ENCODE data around the gene PSKH1.
"Not testable (repeated sequence)": the region's sequence is repeated elsewhere in the genome, so short reads cannot be mapped to it uniquely, and the experiment has no call there.

The PSKH1 gene

DNA sequence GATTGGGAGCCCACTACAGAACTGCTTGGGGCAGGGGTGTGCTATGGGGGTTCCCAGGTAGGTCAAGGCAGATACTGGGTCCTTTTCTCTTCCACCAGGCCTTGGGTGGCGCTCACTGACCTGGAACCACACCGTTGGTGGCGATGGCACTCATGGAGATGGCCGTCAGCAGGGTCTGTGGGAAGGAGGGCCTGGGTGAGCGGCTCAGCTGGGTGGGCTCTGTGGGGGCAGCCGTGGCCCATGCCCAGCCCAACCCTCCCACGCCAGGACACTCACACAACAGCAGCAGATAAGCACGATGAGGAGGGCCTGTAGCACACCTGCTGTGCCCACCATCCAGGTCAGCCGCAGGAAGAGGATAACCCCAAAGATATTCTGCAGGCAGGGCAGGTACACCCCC is 64.6 kb downstream of the PSKH1 start:
- DNase-seq (ENCODE audit: low read depth in 1 of 2, low spot score in 1 of 2): no peak

DNA sequence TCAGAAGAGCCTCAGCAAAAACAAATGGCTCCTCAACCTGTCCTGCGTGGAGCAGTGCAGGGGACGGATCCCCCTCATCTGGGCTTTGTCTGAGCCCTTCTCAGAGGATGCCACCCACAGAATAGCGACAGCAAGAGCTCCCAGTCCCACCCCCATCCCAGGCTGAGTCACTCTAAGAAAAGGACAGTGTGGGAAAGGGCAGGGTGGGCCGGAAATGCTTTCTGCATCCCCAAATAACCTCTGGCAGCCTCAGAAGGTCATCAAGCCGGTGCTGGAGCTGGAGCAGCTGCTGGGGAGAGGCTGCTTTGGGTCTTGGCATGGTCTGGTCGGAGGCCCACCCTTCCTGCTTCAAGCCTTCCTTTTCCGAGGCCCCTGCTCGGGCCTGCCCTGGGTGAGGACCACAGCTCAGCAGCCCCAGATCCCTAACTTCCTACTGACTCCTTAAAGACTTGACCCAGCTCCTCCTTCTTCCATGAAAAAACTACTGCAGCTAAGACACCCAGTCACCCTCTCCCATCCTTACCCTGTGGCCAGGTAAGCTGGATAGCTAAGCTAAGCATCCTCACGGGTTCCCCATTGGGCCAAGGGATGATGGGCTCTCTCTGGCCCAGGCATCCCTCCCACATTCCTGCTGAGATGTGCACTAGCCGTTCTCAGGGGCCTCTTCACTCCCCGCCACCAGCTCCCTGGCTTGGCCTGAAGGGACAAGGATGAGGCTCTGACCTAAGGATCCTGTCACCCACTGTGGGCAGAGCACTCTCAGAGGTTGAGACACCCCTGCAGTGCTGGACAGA is 66.7 kb downstream of the PSKH1 start:
- no peak for DNase-seq (ENCODE audit: low read depth in 1 of 2, low spot score in 1 of 2)

DNA sequence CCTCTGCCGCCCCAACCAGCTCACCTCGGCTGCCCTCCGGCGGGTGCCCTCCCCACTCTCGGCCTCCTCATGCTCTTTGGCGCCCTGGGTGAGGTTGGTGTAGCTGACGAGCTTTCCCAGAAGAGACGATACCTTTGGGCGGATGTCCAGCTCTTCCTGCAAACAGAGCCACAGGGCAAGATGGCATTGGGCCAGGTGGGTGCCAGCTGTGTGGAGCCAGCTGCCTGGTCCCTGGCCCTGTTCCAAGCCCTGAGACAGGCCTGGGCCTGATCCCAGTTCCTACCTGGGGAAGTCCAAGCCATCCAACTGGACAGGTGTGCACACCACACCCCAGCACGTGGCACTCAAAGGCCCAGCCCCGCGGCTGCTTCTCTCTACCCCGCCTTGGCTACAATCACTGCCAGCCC is 68.5 kb downstream of the PSKH1 start:
- no peak for DNase-seq (ENCODE audit: low read depth in 1 of 2, low spot score in 1 of 2)

DNA sequence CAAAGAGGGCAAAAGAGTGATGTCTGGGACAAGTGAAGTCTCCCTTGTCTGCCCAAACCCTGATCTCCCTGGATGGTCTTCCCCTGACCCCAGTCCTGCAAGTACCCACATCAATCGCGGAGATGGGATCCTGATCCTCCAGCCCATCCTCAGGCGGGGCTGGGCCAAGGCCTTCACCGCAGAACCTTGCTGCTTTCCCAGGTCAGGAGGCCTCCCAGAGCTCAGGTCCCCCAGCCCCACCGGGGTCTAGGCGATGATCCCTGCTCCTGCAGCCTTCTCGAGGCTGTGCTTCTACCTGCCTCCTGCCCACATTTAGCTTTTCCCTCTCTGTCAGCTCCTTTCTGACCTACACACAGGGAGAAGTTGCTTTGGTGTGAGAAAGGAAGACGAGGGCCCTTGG is 69.1 kb downstream of the PSKH1 start:
- DNase-seq (ENCODE audit: low read depth in 1 of 2, low spot score in 1 of 2): no peak

DNA sequence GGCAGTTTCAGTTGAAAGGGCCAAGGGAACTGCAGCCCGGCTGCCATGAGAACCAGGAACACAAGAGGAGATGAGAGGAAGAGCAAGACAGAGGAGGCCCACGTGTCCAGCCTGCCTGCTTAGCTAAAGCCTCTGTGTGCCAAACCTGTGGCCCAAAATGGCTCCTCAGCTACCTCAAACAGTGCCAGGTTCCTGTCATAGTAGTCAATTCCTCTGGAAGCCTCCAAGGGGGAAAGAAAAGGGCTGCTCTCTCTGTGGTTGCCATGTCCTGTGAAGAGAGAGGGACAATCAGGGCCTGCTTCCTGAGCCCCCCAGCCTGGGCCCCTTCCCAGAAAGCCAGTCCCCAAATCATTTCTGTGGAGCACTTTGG is 70.2 kb downstream of the PSKH1 start:
- no peak for DNase-seq (ENCODE audit: low read depth in 1 of 2, low spot score in 1 of 2)

DNA sequence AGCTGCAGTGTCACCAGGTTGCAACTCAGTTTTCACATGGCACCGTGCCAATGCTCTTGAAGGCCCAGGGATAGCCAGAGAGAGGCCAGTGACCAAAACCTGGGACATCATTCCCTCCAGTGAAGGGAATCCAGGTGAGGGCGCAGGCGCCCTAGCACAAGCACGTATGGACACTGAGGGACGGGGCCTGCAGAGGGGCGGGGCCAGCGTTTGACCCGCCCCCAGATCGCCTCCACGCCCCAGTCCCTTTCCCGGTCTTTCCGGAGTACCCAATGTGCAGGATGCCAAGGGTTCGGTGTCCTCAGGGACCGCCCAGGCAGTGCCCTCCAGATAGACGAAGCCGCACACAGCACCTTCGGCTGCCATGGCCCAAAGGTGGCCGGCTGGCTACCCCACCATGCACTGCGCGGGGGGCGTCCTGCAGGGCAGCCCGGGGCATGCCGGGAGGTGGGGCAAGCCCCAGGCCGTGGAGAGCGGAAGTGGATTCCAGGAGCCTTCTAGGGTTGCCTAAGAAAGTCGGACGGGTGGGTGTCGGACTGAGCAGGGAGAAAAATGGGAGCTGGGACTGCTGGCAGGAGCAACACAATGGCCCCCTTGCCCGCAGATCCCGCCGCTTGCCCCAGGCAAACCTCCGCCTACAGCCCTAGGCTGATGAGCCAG is 70.7 kb downstream of the PSKH1 start:
- DNase-seq (ENCODE audit: low read depth in 1 of 2, low spot score in 1 of 2): no peak

DNA sequence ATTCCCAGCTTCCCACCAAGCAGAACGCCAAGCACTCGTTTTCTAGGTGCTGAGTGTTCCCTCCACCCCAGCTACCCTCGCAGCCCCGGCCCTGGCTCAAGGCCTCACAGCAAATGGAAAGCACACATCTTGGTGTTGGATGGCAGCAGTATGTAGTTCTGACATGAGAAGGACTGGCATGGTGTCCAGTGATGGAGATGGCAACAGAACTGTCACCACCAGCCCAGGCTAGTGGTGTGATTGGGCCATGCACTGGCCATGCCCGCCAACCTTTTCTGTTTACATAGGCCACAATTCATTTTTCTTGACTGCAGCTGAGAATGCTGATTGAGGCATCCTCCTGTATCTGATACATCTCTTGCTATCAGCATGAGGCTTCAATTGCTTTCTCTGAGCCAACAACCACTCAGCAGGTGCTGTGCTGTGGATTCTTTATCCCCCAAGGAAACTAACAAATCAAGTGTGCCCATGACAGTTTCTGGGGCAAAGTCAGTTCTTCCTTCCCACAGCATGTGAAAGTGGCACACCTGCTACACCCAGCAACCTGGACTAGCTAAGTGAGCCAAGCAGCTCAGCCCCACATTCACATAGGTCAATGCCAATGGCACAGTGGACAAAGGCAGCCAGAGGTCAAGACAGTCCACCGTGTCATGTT is 71.5 kb downstream of the PSKH1 start:
- DNase-seq (ENCODE audit: low read depth in 1 of 2, low spot score in 1 of 2): no peak

DNA sequence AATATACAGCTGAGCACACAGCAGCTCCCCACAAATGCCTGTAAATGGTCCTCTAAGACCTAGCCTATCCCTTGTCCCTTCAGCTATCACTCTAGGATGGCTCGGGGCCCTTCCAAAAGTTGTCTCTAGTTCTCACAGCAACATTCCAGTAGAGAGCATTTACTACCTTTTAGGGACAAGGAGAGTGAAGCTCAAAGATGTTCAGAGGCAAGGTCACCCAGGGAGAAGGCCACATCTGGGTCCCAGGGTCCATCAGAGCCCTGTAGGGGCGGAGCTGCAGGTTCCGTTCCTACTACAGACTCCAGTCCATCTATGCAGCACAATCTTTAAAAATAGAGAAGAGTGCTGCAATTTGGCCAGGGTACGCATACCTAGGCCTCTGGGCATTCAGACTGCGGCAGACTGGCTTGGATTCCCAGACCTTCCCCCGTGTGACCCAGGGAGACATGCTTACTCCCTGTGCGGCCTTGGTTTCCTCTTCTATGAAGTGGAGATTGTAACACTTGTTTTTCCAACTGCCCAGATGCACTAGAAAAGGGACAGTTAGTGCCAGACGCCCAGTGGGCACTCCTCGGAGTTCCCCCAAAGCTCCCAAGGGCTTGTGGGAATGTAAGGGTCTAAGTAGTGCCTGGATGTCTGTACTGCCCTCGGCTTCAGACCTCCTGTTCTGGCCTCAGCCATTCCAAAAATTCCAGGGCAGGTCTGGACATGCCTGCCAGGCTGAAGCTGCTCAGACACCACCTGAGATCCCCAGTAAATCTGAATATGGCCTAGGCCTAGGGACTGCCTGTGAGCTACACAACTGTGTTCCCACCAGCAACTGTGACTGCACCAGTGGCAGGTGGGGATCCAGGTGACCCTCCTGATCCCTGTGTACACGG is 72.9 kb downstream of the PSKH1 start:
- DNase-seq (ENCODE audit: low read depth in 1 of 2, low spot score in 1 of 2): no peak

DNA sequence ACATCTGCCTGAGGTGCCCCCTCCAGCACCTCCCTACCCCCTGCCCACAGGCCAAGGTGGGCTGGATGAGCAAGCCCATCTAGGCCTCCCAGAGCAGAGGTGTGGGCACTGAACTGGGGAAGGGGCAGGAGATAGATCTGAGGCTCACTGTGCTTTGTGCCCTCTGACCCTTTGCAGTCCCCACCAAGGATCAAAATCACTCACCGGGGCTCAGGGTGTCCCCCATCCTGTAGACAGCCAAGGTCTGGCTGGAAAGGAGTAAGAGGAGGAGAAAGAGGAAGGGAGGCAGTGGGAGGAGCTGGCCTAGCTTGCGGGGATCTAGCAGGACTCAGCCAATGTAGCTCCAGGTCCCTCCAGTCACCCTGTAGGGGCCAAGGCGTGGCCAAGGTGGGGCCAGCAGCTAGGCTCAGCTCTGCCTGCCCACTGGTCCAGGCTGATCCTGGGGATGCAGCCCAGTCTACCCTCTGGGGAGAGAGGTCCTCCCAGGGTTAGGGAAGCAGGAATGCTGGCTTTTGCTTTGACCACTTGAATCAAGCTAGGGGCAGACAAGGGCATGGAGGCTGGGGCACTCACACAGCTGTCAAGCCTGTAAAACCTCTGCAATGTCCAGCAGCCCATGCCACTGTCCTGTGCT is 73.6 kb downstream of the PSKH1 start:
- no peak for DNase-seq (ENCODE audit: low read depth in 1 of 2, low spot score in 1 of 2)

DNA sequence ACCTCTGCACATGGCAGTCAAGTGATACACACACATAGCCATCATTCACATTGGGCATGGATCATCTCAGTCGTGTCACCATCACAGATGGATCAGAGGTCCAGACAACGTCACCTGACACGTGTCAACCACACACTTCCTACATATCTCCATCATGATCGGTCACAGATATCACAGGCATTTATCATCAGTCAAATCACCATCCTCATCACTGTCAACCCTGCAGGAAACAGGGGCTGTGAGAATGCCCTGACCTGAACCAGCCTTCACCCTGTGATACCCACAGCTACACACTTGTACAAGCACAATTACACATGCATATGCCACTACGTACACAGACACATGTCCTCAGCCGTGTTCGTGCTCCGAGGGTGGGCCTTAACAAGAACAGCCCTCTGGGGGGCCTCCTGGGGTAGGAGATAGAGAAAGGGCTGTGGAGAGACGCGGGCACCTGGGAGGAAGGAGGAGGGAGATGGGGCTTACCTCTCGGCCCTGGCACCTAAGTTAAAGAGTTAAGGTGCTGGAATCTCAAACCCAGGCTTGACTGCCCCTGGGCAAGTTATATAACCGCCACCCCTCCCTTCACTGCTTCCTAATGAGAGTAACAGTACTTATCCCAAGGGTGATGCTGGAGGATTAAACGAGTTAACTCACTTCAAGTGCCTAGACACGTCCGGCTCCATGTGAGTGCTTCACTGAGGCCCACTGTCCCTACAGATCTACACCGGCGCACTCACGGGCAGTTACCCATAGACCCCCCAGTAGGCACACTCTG is 74.3 kb downstream of the PSKH1 start:
- no peak for DNase-seq (ENCODE audit: low read depth in 1 of 2, low spot score in 1 of 2)

DNA sequence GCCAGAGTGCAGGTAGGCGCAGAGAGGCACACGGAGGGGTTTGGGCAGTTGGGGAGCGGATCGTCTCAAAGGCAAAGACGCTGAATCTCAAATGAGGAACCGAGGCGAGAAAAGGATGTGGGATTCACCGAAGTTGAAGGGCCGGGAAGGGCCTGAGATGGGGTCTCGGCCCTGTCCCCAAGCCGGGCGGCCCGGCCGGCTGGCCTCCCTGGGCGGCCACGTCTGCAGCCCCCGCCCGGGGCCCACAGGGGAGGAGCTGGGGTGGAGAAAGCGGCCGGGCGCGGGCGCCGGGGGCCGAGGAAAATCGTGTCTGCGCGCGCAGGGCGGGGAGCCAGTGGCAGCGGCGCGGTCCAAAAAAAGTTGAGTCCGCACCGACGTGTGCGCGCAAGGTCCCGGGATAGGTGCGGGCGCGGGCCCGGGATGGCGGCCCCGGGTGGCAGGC is 74.9 kb downstream of the PSKH1 start:
- no peak for DNase-seq (ENCODE audit: low read depth in 1 of 2, low spot score in 1 of 2)

DNA sequence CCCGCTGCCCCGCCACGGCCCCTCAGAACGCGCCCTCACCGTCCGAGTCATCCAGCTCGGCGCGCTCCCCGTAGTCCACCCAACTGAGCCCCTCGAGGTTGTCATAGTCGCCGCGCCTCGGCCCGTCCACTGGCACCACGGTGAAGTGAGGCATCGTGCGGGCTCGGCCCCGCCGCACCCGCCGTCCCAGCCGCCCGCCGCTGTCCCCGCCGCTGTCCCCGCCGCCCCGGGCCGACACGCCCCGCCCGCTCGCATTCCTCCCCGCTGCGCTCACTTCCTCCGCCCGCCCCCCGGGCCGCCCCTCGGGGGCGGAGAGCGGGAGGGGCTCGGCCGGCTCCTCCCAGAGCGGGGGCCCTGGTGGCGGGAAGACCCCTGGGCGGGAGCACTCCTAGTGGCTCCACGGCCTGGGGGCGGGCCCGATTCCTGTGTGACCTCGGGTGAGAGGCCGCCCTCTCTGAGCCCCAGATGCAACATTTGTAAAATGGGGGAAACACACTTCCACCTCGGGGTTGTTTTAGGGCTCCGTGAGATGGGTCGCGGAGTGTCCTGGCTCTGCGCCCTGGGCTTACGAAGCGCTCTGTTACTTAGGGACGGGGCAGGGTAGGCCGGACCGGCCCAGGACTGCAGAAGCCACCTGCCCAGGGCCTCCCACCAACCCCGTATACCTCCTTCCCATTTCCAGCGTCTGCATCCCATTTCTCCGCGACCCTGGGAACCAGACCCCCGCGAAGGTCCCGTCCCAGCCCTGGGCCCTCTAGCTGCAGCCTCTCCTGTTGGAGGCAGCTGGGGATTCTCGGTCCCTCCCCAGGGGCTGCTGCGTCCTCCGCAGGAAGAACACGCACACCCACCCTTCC is 75.6 kb downstream of the PSKH1 start, which contains the start of gene SLC12A4:
Gene SLC12A4, minus strand, starts transcription at position 238 of the 854 bp plus-strand sequence. Its CDS starts 84 bp downstream, at position 154.
- peak; percentile 68 to 79 for DNase-seq (ENCODE audit: low read depth in 1 of 2, low spot score in 1 of 2)

DNA sequence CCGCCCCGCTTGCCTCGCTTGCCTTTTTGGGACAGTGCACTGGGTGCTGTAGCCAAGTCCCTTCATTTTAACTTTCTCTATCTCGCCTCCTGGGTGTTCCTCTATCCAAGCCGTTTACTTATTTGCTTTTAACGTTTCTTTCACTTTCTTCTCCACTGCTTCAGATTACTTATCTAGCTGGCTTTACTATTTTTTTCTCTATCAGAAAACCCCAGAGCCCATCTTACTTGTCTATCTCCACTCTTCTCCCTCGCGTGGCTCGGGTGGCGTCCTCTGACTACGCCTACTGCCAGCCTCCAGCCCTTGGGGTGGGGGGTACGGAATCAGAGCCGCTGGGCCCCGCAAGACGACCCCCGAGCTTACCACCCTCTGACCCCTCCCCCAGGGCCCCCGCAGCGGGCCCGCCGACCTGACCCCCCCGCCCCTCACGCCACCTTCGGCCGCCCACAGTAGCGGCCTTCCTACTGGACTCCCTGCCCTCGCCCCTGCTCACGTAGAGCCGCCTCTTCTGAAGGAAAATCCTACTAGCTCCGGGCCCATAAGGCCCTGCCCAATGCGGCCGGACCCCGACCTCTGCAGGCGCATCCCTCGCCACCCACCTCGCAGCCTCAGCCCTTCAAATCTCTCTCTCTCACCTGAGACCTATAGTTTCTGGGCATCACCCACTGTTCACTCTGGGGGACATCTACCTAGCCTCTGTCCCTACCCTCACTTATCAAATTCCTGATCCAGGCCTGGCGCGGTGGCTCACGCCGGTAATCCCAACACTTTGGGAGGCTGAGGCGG is 76.4 kb downstream of the PSKH1 start:
- no peak for DNase-seq (ENCODE audit: low read depth in 1 of 2, low spot score in 1 of 2)

DNA sequence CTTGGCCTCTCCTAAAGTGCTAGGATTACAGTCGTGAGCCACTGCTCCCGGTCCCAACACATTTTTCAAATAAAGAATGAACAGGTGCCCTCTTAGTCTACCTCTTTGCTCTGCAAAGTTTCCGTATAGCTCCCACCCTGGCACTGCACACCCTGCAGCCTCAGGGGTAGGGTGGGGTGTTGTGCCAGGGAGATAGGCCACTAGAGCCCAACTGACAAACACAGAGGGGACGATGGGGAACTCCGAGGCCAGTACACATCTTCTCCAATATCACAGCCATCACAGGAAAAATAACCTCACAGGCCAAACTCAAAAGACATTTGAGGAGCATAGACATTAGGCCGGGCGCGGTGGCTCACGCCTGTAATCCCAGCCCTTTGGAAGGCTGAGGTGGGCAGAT is 78.1 kb downstream of the PSKH1 start:
- no peak for DNase-seq (ENCODE audit: low read depth in 1 of 2, low spot score in 1 of 2)

DNA sequence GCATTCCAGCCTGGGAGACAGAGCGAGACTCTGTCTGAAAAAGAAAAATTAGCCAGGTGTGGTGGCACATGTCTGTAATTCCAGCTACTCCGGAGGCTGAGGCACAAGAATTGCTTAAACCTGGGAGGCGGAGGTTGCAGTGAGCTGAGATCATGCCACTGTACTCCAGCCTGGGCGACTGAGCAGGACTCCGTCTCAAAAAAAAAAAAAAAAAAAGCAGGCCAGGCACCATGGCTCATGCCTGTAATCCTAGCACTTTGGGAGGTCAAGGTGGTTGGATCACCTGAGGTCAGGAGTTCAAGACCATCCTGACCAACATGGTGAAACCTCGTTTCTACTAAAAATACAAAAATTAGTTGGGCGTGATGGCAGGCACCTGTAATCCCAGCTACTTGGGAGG is 79.2 kb downstream of the PSKH1 start:
- not testable (repeated sequence) for DNase-seq (ENCODE audit: low read depth in 1 of 2, low spot score in 1 of 2)

DNA sequence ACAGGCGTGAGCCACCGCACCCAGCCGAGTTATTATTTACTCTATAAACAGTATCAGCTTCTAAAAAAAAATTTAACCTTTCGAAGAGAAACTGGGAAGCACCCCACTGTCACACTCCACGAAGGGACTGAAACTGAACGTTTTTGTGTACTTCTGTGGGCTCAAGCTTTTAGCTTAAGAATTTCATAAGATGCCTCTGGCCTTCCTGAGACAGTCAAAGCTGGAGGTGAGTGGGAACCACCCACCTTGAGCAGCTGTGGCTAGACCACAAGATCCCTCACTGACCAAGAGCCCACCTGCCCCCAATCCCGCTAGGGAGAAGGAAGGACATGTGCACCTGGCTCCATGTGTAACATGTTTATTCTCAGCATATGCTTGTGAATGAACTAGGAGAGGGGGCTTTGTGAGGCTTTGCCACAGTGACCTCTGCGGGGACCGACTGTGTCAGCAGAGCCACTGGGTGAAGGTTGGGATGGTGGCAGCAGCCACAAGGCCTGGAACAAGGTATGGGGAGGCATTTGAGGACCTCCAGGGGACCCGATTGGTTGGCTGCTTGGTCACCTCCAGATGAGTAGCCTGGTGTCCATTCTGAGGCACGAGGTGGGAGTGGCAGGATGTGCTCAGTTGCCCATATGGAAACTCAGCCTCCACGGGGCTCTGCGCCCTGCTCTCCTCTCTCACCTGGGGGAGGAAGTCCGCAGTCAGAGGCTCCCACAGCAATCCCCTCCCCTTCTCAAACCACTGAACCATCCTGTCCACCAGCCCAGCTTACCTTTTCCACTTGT is 82.5 kb downstream of the PSKH1 start:
- no peak for DNase-seq (ENCODE audit: low read depth in 1 of 2, low spot score in 1 of 2)

DNA sequence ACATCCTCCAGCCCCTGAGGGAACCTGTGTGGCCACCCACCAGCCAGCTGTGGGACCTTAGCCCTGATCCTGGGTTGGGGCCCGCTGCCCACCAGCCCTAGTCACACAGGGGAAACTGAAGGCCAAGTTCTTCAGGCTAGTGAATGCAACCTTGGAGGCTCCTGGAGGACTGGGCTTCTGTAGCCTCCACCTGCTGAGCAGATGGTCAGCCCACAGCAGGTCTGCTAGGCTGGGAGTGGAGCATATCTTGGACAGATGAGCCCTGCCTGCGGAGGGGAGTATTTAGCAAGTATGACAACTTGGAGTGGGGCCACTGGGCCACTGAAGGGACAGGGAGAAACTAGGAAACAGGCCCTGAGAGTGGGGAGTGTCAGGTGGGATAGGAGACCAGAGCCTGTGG is 83.2 kb downstream of the PSKH1 start:
- no peak for DNase-seq (ENCODE audit: low read depth in 1 of 2, low spot score in 1 of 2)

Data from activated CD4-positive, alpha-beta T cell treated with anti-CD3 and anti-CD28 coated beads, Interleukin-2, amount 50 U/mL, for 24 hours (primary cell).